T-helper 17 cell (primary cell): ENCODE data around the gene C19orf12. TPM values are rescaled to one million over a fixed set of nuclear protein-coding genes. Genes with fewer than 3 reads are reported as not detected.

ENCODE experiments used
- total RNA-seq, 4 donors: library from RNA in 2 of 4; stranded (reverse) in 2 of 4; gene quantifications; one replicate each; pipeline ENCODE4 v1.2.3 and lab custom pipeline; 2022 to 2026

Gene C19orf12
- total RNA-seq, 2 donors from 2014 or later = 16.6 to 18.6 TPM

Other genes starting within 250 kb of the C19orf12 start
- not detected for gene VSTM2B, start 189.3 kb downstream of the C19orf12 start, total RNA-seq
- gene POP4, start 109.0 kb downstream of the C19orf12 start, total RNA-seq = 10 to 100 TPM; 48.8 to 56.6 TPM
- 10 to 100 TPM; 13.5 to 20.7 TPM for gene PLEKHF1, start 49.8 kb downstream of the C19orf12 start, total RNA-seq
- 1 to 10 TPM; 3.8 to 7.4 TPM for gene CCNE1, start 96.7 kb upstream of the C19orf12 start, total RNA-seq
- 10 to 100 TPM; 67.6 to 70.9 TPM for gene URI1, start 227.0 kb upstream of the C19orf12 start, total RNA-seq